ES-I3 (cell line): ENCODE data around the gene FOXP3.

Source experiments
- H3K36me3 ChIP-seq: 2 replicates; pipeline ENCODE4 v1.6.1; 2013; ENCODE audit warnings: mild to moderate bottlenecking, low read length, control low read depth, moderate library complexity; ENCODE audit not compliant: insufficient read depth
- H3K4me1 ChIP-seq: 2 replicates; pipeline ENCODE4 v1.6.1; 2013; ENCODE audit warnings: mild to moderate bottlenecking, control low read depth, low read length; ENCODE audit not compliant: insufficient read depth
- H3K9ac ChIP-seq: 2 replicates; pipeline ENCODE4 v1.6.1; 2013; ENCODE audit warnings: low read depth, mild to moderate bottlenecking, low read length, moderate library complexity
- H3K9me3 ChIP-seq: 2 replicates; pipeline ENCODE4 v1.6.1; 2013; ENCODE audit warnings: mild to moderate bottlenecking, low read length, moderate library complexity; ENCODE audit not compliant: control insufficient read depth, insufficient read depth

Gene FOXP3

DNA sequence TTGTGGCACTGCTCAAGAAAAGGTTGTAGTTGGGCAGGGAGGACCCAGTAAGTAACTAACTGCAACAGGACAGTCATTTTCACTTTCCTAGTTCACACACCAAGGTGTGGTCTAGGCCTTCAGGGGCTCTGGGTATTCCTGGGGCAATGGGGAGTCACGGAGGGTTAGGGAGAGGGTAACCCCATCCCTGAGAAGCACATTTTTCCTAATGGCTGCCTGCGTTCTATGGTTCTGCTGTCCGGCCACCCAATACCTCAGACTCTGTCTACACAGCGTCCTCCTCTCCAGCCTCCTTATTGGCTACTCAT is 4.1 kb upstream of the FOXP3 start:
- Histone ChIP-seq H3K9me3 (no peaks in the 10 kb centered on the region), H3K36me3 (no peaks in the 10 kb centered on the region)

DNA sequence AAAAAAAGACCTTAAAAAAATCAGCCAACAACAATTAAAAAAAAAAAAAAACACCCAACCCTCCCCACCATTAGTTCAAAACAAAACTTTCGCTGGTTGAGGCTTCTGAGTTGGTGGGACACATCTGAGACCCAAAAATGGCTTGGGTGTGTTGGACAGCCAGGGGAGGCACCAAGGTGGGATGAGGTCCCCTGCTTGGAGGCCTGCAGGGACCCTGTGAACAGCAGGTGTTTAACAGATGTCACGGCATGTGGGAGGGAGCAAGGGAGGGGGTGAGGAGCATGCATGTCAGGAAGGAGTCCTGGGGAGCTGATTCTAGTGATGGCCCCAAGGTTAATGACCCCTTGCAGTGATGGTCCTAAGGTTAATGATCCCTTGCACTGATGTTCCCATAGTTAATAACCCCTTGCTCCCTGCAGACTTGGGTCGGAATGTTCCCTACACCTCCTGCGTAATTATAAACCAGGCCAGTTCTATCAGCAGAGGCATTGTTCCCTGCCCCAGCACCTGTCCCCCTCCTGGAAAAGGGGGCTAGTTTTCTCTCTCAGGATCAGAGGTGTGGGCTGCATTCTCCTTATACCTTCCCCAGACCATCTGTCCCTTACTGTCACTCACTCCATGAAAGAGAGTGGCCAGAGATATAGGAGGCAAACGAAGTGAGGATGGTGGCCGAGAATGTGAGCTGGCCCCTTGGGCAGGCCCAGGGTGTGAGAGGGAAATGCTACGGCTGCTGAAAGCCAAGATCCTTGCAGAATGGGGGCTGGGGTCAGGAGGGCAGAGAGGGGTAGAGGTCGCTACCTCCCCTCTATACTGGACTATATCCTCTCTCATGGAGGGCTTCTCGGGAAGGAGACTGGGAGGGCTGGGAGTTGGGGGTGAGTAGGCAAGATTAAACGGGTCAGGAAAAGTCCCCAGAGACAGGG is 2.3 kb upstream of the FOXP3 start:
- no peaks in the 10 kb centered on the region for H3K4me1 ChIP-seq
- no peaks in the 10 kb centered on the region for H3K9me3 ChIP-seq
- H3K9ac ChIP-seq, result no peak overlapping the region
- H3K36me3 ChIP-seq, result no peaks in the 10 kb centered on the region

More for the DNA sequence above, 4.1 kb upstream of the FOXP3 start:
- H3K4me1 ChIP-seq, result no peaks in the 10 kb centered on the region
- peak overlapping the region; percentile 43 for H3K9ac ChIP-seq

- Histone ChIP-seq H3K36me3 (no peaks in the 10 kb centered on the region), H3K9me3 (no peaks in the 10 kb centered on the region), H3K9ac (no peak overlapping the region), H3K4me1 (no peaks in the 10 kb centered on the region)
Measured at GRCh38 chrX:49263631-49264030, 879 bp downstream of the FOXP3 start.

DNA sequence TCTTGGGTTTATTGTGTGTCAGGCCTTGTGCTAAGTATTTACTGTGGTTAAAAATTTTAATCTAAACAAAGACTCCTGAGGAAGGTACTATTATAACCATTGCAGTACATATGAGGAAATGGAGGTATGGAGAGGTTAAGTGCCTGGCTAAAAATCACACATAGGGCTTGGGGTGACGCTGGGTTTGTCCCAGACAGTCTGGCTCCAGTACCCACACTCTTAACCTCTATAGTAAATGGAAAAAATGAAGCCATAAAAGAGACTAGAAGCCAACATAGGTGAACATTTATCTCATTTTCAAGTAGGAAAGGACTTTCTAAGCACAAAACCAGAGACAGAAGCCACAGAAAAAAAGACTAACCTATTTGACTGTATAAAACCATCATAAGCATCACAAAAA is 1.9 kb downstream of the FOXP3 start:
- Histone ChIP-seq H3K9me3 (no peaks in the 10 kb centered on the region), H3K4me1 (no peaks in the 10 kb centered on the region), H3K36me3 (no peaks in the 10 kb centered on the region), H3K9ac (no peak overlapping the region)

DNA sequence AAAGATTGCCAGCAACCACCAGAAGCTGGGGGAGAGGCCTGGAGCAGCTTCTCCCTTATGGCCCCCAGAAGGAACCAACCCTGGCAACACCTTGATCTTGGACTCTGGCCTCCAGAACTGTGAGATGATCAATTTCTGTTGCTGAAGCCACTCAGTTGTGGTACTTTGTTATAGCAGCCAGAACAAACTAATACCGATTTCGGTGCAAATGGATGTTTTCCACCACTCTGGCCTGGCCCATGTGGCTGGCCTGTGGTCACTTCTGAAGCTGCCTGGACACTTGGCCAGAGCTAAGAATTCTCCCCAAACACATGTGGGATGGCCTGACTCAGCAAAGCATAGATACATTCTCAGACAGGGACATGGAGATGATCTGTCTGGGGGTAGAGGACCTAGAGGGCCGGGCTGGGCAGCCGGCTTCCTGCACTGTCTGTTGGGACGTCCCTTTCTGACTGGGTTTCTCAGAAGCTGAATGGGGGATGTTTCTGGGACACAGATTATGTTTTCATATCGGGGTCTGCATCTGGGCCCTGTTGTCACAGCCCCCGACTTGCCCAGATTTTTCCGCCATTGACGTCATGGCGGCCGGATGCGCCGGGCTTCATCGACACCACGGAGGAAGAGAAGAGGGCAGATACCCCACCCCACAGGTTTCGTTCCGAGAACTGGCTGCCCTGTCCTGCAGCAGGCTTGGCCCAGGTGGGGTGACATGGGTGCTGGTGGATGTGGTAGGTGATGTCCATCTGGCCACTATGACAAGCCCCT is 4.1 kb downstream of the FOXP3 start:
- Histone ChIP-seq H3K36me3 (no peaks in the 10 kb centered on the region), H3K9ac (no peak overlapping the region)

DNA sequence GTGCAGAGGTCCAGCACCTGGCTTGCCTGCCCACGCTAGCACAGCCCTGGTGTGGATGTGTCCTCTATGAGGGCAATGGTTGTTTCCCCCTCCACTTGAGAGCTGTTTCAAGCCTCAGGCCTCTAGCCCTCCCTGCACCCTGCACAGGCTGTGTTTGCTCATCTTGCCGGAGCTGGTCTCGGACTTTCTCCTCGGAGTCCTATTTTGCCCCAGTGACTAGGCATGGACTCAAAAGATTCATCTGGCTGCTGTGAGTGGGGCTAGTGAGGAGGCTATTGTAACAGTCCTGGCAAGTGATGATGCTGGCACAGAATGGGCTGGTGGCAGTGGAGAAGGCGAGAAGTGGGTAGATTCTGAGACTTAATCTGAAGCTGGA is 5.8 kb downstream of the FOXP3 start:
- no peaks in the 10 kb centered on the region for H3K9me3 ChIP-seq
- H3K36me3 ChIP-seq, result no peaks in the 10 kb centered on the region
- H3K4me1 ChIP-seq, result no peaks in the 10 kb centered on the region
- no peak overlapping the region for H3K9ac ChIP-seq

More for the DNA sequence above, 4.1 kb downstream of the FOXP3 start:
- H3K4me1 ChIP-seq, result no peaks in the 10 kb centered on the region
- H3K9me3 ChIP-seq, result no peaks in the 10 kb centered on the region

- H3K36me3 ChIP-seq, result no peaks in the 10 kb centered on the region
- no peak overlapping the region for H3K9ac ChIP-seq
- H3K9me3 ChIP-seq, result no peaks in the 10 kb centered on the region
- H3K4me1 ChIP-seq, result no peaks in the 10 kb centered on the region
Measured at GRCh38 chrX:49257846-49258748, 6.4 kb downstream of the FOXP3 start.

- H3K9me3 ChIP-seq, result no peaks in the 10 kb centered on the region
- no peaks in the 10 kb centered on the region for H3K36me3 ChIP-seq
- H3K9ac ChIP-seq, result no peak overlapping the region
- no peaks in the 10 kb centered on the region for H3K4me1 ChIP-seq
Measured at GRCh38 chrX:49257074-49257790, 7.3 kb downstream of the FOXP3 start.

- no peaks in the 10 kb centered on the region for H3K36me3 ChIP-seq
- H3K4me1 ChIP-seq, result no peaks in the 10 kb centered on the region
- no peaks in the 10 kb centered on the region for H3K9me3 ChIP-seq
- no peak overlapping the region for H3K9ac ChIP-seq
Measured at GRCh38 chrX:49256268-49256995, 8.1 kb downstream of the FOXP3 start.

- H3K9me3 ChIP-seq, result no peaks in the 10 kb centered on the region
- no peak overlapping the region for H3K9ac ChIP-seq
- H3K36me3 ChIP-seq, result no peaks in the 10 kb centered on the region
- H3K4me1 ChIP-seq, result no peaks in the 10 kb centered on the region
Measured at GRCh38 chrX:49254639-49255038, 9.9 kb downstream of the FOXP3 start.

DNA sequence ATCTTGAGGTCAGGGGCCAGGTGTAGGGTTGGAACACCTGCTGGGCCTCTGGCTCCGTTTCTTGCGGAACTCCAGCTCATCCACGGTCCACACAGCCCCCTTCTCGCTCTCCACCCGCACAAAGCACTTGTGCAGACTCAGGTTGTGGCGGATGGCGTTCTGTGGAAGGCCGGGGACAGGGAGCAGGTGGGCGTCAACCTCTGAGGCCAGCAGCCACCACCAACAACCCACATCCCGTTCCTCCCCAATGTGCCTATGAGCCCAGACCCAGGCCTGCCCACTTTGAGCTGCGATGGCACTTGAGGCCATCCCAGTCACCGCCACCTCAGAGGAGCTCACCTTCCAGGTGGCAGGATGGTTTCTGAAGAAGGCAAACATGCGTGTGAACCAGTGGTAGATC is 13.2 kb downstream of the FOXP3 start:
- Histone ChIP-seq H3K4me1 (no peaks in the 10 kb centered on the region), H3K36me3 (no peaks in the 10 kb centered on the region), H3K9ac (no peak overlapping the region), H3K9me3 (no peaks in the 10 kb centered on the region)

- Histone ChIP-seq H3K36me3 (no peaks in the 10 kb centered on the region), H3K9ac (no peak overlapping the region), H3K4me1 (no peaks in the 10 kb centered on the region), H3K9me3 (no peaks in the 10 kb centered on the region)
Measured at GRCh38 chrX:49250578-49250977, 13.9 kb downstream of the FOXP3 start.

GRCh38 chrX:49250066-49250465 is 14.4 kb downstream of the FOXP3 start:
- Histone ChIP-seq H3K36me3 (no peaks in the 10 kb centered on the region), H3K9me3 (no peaks in the 10 kb centered on the region), H3K9ac (no peak overlapping the region), H3K4me1 (no peaks in the 10 kb centered on the region)
